Stimulated activated CD8-positive, alpha-beta memory T cell treated with anti-CD3 and anti-CD28 coated beads, Interleukin-7, amount 100 ng/mL, for 24 hours (primary cell): ENCODE results near the gene ADSL.
"Not testable (repeated sequence)": the region's sequence is repeated elsewhere in the genome, so short reads cannot be mapped to it uniquely, and the experiment has no call there.

Experiments used
- DNase-seq: peaks from one replicate; pipeline ENCODE4 v3.0.0-alpha.2; 2020; ENCODE audit warnings: low read depth

Gene ADSL

DNA sequence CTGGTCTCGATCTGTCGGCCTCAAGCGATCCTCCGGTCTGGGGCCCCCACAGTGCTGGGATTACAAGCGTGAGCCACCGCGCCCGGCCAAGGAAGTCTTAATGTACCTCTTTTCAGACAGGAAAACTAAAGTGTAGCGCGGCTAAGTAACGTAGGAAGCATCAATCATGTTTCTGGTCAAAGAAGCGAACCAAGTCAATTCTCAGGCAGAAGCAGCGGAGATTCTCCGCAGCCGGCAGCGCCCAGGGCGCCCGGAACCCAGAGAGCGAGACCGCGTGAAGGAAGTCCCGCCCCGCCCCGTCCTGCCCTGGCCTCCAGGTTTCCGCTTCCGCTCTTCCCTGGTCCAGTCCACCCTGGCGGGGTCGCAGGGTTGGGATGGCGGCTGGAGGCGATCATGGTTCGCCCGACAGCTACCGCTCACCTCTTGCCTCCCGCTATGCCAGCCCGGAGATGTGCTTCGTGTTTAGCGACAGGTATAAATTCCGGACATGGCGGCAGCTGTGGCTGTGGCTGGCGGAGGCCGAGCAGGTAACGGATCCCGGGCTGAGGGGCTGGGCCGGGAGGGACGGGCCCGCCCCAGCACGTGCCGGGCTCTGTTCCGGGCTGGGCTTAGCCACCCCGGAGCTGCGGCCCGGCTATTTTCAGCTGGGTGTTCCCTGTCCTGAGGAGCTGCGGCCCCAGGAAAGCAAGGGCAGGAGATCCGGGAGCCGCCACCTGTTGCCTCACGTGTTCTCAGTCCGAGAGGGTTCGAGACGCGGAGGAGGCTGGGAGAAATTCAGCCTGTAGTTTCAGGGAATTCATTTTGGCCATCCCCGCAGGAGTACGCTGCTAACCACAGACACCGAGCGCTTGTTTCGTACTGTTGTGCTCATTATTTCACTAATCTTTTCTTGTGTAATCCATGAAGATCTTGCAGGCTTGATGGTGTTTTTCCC lies at the start of gene ADSL:
Gene ADSL (plus strand): TSS at position 316 of the 934 bp plus-strand sequence. CDS start 59 bp downstream, at position 375.
- DNase-seq = peak; percentile 63

DNA sequence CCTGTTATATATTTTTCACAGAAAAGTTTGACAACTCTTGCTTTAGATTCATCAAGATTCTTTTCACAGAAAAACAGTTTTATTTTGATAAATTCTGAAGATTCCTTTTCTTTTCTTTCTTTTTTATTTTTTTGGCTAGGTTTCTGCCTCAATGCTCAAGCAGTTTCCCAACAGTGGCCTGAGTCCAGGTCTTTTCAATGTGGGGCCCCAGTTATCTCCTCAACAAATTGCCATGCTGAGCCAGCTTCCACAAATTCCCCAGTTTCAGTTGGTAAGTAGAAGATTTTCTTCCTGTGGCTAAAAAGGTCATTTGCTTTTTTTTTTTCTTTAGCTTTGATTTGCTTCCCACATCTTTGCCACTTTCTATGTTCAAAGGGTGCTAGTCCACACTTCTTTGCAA lies 46.0 kb upstream of the ADSL start:
- DNase-seq = no peak

DNA sequence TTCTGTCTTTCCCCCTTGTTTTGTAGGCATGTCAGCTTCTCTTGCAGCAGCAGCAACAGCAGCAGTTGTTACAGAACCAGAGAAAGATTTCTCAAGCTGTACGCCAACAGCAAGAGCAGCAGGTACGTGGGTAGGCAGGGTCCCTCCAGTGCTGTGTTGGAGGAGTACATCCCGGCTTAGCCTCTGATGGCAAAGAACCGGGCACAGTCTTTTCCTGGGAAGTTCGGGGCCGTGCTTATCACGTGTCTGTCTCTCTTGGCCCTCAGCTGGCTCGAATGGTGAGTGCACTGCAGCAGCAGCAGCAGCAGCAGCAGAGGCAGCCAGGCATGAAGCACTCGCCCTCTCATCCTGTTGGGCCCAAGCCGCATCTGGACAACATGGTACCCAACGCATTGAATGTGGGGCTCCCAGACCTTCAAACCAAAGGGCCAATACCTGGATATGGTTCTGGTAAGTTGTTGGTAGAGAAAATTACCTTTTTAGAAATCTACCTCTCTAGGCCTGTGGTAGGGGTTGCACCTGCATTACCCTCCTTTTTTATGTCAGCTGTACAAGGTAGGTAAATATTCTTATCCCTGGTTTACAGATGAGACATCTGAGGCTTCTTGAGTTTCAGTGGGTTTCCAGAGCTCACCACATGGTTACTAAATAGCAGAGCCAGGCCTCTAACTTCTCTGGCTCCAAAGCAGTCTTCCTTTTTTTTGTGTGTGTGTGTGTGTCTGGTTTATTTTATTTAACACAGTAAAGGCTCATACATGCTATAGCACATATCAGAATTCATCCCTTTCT lies 45.2 kb upstream of the ADSL start:
- DNase-seq = no peak

DNA sequence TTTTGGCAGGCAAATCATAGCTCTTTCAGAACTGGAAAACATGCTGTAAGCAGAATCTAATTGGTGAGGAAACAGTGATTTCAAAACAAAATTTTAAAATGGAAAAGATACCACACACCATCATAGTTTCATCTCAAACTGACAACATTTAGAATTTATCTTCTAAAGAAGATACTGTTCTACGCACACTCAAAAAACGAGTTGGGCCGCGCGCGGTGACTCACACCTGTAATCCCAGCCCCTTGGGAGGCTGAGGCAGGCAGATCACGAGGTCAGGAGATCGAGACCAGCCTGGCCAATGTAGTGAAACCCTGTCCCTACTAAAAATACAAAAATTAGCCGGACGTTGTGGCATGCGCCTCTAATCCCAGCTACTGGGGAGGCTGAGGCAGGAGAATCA lies 44.2 kb upstream of the ADSL start:
- DNase-seq = no peak

DNA sequence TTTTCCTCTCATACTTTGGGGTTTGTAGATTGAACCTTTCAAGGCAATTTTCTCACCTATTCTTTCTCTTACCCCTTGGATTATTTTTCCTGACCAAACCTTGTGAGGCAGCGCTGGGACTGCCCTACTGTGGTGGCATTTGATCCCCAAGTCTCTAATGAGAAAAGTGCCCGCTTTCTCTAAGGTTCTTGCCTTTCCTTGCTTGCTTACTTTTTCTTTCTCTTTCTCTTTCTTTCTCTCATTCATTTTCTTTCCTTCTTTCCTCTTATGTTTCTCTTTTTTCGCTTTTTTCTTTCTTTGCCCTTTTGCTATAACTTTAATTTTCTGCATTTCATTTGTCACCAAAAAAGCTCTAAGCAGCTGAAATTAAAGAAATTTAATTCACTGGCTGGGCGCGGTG lies 40.7 kb upstream of the ADSL start:
- no peak for DNase-seq

DNA sequence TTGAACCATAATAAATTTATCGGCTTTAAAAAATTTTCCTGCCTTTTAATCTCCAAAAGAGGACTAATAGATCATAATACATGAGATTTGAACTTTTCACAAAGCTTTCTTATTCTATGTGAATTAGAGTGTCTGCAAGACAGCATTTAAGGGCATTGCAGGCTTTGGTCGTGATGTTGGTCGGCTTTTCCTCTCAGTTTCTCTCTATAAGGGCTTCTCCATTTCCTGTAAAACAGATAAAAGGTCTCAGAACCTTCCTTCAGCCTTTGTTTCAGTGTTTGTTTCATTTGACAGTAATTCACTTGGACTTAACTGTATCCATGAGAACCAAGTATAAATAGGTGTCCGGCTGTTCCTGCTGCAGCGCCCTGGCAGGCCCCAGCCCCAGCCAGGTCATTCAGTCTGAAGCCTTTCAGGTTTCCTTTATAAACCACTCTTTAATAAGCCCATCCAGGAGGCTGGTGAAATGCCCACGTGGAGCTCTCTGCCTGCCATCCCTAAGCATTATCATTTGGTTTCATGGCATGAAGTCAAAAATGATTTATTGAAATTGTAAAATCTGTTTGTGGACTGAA lies 37.2 kb upstream of the ADSL start:
- DNase-seq = no peak

DNA sequence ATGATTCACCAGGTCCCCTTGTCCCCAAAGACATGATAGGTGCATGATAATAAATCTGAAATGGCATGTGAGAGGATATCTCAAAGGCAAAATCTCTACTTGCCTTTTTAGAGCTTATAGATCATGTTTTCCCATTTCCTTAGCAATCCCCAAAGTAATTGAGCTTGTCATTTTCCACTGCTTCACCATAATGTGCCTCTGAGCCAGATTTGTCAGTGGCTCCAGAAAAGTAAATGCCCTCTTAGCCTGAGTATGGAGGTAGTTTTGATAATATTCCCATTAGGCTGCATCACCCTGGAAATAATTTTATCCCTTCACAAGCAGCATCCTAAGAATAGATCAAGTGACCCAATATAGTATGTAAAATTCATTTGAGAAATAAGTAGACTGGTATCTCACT lies 36.7 kb upstream of the ADSL start:
- DNase-seq = no peak

DNA sequence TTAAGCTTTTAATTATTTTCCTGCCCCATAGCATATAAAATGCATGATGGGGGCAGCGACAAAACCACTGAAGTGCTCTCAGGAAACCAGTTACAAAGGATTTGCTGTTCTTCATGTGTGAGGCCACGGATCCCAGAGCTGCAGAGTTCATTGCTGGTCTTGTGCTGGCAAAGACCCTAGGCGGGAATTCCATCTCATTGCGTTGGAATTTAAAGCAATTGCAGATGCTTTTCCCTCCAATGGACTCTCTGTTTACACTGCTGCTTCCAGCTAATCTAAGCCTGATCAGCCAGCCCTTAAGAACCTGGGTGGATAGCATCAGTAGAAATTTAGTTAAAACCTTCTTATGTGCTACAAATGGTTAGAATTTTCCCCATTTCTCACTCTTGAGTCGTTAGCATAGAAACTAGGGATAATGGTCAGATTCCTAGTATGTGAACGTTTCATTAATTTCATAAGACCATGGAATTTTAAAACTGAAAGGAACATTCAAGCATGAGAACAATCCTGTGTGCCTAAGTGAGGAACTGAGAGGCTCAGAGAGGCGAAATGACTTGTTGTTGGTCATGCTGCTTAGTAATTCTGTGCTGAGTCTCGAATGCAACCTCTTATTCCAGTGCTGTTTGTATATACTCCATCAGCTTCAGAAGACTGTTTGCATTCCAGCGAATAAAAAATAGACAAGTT lies 36.1 kb upstream of the ADSL start:
- DNase-seq = no peak

DNA sequence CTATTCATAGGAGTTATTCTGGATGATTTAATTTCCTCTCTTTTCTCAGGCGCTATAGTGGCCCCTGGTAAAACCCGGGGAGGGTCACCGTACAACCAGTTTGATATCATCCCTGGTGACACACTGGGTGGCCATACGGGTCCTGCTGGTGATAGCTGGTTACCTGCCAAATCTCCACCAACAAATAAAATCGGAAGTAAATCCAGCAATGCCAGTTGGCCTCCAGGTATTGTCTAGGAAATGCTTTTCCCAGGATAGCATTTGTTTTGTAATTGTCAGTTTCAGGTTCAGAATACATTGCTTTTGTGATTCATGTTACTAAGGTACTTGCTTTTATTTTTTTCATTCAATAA lies 35.6 kb upstream of the ADSL start:
- DNase-seq = no peak

DNA sequence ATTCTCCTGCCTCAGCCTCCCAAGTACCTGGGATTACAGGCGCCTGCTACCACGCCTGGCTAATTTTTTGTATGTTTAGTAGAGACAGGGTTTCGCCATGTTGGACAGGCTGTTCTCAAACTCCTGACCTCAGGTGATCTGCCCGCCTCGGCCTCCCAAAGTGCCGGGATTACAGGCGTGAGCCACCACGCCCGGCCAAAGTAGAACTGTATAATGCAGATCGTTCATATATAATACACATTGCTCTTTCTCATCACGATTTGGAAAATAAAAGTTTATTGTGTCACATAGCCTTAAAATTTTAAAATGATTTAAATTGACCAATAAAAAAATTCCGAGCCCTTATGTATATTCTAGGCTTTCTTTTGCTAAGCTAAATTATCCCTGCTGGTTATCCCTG lies 34.7 kb upstream of the ADSL start:
- not testable (repeated sequence) for DNase-seq

DNA sequence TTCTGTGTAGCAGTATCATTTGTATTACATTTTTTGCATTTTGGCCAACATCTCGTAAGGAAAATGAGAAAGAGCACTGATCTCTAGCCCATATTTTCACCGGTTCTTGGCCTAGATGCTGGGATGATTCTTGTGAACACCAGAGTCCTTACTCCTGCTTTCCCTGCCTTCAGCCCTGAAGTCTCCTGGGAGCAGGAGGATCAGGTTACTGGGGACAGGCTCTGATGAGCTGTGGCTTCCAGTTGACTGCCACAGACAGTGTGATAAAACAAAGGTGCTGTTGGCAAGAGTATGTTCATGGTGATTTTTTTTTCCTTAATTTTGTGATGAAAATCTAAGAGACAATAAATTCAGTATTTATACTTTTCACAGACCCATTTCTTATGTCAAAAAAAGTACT lies 34.2 kb upstream of the ADSL start:
- DNase-seq = no peak

DNA sequence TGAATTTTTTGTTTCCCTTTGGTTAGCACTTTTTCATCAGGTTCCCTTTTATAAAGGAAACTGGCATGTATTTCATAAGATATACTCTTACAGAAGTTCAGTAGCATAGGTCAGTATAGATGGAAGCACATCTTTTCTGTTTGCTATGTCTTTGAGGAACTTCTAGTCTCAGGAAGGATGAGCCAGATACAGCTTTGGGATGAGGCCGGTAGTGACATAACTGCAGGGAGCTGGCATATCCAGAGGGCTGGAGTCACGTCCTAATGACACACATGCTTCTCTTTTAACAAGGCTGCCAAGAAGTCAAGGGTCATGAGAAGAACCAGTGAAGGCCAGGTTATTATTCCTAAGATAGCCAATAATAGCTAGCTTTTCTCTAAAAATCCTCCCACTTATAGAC lies 33.3 kb upstream of the ADSL start:
- DNase-seq = no peak

DNA sequence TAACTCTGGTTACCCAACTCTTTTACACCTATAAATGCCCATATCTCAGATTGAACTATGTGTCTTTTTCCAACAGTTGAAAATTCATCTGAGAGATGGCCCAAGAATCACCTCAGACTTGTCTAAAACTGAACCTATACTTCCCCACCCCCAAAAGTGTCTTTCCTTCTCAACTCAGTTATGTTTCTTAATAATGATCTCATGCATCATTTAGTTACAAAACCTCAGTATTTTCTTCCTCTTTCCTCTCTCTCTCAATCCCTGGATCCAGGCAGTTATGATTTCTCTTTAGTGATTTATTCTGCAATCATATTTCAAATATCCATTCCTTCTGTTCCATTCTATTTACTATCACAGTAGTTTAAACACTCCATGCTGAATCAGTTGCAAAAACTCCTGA lies 32.3 kb upstream of the ADSL start:
- DNase-seq = no peak

DNA sequence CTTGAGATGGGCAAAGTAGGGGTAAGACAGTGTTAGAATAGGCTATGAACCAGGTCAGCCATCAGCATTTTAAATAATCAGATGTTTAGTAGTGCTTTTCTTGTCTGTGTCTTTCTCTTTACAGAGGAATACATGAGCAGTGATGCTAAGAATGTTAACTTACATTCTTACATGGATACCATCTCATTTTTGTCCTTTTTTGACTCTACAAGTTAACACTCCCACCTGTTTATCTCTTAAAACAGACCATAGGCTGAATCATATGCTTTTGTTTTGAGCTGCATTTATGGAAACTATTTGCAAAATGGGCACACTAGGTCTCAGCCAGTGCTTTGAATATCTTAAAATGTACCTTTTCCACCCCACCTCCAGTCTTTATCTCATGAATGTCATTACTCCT lies 25.6 kb upstream of the ADSL start:
- DNase-seq = no peak

DNA sequence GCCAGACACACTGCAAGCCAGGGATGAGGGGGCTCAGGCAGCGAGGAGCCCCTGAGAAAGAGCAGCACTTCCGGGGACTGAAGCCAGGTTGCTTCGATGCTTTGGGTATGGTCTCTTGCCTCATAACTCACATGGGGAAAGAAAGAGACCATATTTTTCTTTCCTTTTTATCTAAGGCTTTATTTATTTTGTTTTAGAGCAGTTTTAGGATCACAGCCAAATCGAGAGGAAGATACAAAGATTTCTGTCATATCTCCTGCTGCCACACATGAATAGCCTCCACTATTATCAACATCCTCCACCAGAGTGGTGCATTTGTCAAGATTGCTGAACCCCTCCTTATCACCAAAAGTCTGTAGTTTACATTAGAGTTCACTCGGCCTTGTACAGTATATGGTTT lies 24.3 kb upstream of the ADSL start:
- no peak for DNase-seq

DNA sequence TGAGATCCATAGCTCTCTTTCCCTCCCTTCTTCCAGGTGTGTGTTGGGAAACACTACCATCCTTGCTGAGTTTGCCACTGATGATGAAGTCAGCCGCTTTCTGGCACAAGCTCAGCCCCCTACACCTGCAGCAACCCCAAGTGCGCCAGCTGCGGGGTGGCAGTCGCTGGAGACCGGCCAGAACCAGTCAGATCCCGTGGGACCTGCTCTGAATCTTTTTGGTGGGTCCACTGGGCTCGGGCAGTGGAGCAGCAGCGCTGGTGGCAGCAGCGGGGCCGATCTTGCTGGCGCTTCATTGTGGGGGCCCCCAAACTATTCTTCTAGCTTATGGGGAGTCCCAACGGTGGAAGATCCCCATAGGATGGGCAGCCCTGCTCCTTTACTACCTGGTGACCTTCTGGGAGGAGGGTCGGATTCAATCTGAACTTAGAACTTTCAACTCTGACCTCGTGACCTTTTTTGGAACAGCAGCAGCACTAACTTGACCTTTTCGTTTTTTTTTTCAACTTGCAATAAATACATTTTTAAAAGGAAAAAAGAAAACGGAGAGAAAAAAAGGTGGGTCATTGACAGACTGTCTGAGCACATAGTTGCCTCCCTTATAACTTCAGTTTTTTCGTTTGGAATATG lies 23.4 kb upstream of the ADSL start:
- DNase-seq = no peak

DNA sequence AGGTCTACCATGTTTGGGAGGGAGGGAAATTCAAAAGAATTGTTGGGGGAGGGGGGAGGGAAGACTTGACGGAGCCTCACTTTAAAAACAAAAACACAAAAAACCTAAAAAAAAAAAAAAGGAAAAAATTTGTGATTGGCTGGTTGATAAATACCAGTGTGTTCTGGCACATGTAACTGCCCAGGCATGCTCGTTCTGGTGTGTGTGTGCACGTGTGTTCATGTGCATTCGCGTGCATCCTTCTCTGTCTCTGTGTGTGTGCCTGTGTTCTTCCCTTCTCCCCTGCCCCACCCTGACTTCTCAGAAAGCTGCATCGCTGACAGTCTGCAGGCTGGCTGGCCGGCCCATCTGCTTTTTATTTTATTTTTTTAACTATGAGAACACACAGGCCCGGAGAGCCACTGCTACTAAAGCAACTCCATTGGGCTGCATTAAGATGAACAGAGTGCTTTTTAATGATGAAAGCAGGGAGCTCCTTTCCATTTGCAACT lies 22.6 kb upstream of the ADSL start:
- DNase-seq = no peak

DNA sequence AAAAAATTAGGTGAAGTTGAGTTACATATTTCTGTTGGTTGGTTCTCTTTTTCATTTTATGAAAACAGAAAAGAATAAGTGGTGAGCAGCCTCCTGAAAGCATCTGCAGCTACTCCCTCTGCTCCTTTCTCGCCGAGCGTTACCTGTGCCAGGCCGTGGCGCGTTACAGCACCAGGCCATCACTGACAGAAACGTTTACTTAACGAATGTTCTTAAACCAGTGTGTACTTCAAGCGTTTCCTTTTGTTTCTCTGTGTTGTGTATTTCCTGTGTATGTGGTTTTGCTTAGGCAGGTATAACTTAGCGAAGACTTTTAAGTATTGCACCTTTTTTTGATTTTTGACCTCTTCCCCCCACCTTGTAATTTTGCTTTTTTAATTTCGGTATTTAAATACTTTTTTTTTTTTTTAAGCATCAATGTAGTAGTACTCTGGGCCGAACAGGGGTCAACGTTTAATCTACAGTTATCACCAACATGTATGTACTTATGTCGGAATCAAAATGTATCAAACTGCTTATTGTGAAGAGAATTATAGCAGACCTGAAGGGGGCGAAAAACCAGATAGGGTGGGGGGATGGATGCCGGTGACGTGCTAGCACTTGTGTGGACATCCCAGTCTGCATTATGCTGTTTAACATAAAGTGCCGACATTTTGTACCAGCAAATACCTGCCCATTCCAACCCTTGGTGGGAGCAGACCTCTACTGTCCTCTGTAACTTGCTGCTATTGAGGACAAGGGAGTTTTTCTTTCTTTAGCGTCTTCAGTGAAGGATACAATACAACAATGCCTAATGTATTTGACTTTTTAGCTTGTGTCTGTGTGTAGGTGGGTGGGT lies 21.6 kb upstream of the ADSL start:
- DNase-seq = no peak

DNA sequence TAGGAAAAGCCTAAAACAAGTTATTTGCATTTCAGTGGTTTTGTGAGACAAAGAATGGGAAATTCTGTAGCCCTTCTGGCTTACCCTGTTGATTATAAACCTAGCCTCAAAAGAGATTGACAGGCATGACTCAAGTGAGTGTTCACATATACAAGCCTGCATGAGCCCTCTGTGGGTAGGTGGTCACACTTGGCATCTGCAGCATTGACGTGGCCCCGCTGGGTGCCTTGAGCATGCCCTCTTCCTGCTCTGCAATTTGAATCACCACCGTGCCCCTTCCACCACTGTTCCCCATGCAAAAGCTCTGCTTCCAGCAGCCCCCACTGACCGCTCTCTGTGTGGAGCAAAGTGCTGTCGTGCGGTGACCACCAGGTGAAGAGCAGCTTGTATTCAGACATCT lies 21.0 kb upstream of the ADSL start:
- peak; percentile 37 for DNase-seq

DNA sequence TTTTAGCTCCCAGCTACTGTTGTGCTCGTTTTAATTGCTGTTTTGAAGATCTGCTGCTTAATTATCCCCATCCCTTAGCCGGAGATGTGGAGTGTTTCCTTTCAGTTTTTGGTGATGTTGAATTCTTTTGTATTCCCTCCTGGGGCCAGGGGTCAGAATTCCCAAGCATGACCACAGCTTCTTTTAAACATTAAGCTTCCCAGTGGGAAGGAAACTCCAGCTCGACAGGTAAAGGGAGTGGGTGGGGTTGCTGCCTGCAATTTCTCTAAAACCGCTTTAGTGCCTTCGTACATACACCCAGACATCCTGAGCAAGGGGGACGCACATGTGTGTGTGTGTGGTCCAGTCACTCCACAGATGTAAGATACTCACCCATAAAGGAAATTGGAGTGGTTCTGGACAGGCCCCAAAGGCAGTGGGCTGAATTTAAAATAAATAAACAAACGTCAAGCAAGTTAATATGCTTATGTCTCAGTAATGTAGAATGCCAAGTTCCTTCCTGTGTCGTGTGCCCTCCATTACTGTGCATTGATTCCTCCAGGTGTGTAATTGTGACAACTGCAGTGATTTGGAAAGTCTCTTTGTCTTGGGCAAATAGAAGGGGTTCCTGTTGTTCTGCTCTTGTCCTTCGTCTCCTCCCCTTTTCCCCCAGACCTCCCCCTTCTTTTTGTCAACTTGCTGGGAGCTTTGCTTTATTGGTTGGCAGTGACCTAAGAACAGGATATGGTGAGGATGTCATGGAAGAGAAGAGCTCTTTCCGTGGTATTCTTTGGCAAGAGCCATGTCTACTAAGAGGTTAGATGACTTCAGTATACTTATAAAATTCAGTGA lies 19.2 kb upstream of the ADSL start:
- no peak for DNase-seq
